Endothelial cell of umbilical vein (primary cell): ENCODE measurements around the gene FNDC3A. TPM values are rescaled to one million over a fixed set of nuclear protein-coding genes. Genes with fewer than 3 reads are reported as not detected.
A peak's percentile ranks its signal among the peaks of the same experiment; 100 is the strongest.

Experiments
- BruUV-seq: library from RNA; stranded (reverse); fragments of 400-500 nt; replicated peaks from 2 replicates; lab custom pipeline; 2021; lab: Mats Ljungman, UMichigan
- CTCF ChIA-PET: fragments of 300-600, 350-600 bp; sonication (Branson Sonifier 250); formaldehyde crosslinking; loops from one replicate; lab custom pipeline; 2021; ENCODE audit warnings: antibody characterized with exemption, inconsistent platforms; lab: Charles Lee
- POLR2A ChIA-PET: fragments of 300-600, 350-600 bp; sonication (Branson Sonifier 250); formaldehyde crosslinking; loops from one replicate; lab custom pipeline; 2021; ENCODE audit warnings: antibody characterized with exemption, inconsistent platforms; lab: Charles Lee
- DNase-seq: peaks from one replicate; pipeline ENCODE4 v3.0.0-alpha.2; 2011; ENCODE audit warnings: low read depth, low spot score
- FAIRE-seq: peaks from 2 replicates; lab custom pipeline; 2011; peaks lifted over from hg19 to GRCh38; lab: Jason Lieb, UNC
- H2AFZ ChIP-seq: 2 replicates; pipeline ENCODE4 v1.6.0; 2012; ENCODE audit warnings: low read depth, low read length, control low read depth, inconsistent platforms
- H3K27ac ChIP-seq: 2 replicates; pipeline ENCODE4 v1.5.1; 2011; ENCODE audit warnings: low read depth, mild to moderate bottlenecking, control low read depth, low read length, moderate library complexity; ENCODE audit not compliant: insufficient read depth
- H3K27me3 ChIP-seq, 2 experiments: 2 replicates each; pipeline versions ENCODE4 v1.6.0 to v1.6.1; 2011; ENCODE audit warnings: low read length in 2 of 2, mixed read lengths in 1 of 2; ENCODE audit not compliant: control insufficient read depth in 2 of 2, insufficient read depth in 2 of 2
- H3K36me3 ChIP-seq, 2 experiments: 2 replicates in 1 of 2; 3 replicates in 1 of 2; pipeline ENCODE4 v1.5.1; 2011; ENCODE audit warnings: low read length in 2 of 2, mild to moderate bottlenecking in 1 of 2, moderate library complexity in 1 of 2; ENCODE audit not compliant: control insufficient read depth in 2 of 2, insufficient read depth in 2 of 2; ENCODE audit errors: extremely low read depth in 1 of 2
- H3K4me1 ChIP-seq: 3 replicates; pipeline ENCODE4 v1.5.1; 2011; ENCODE audit warnings: mild to moderate bottlenecking, low read length; ENCODE audit not compliant: control insufficient read depth, insufficient read depth; ENCODE audit errors: extremely low read depth
- H3K4me2 ChIP-seq: 2 replicates; pipeline ENCODE4 v1.6.1; 2011; ENCODE audit warnings: low read length, control low read depth, mixed read lengths; ENCODE audit not compliant: insufficient read depth
- H3K4me3 ChIP-seq, 3 experiments: fragments of 200-600 bp in 1 of 3; sonication (generic), shearing (Covaris generic) in 1 of 3; replicated peaks in 1 of 3; 2 replicates each; pipeline ENCODE4 v1.5.1; 2011 to 2016; ENCODE audit warnings: control low read depth in 3 of 3, low read length in 3 of 3, mild to moderate bottlenecking in 2 of 3, inconsistent platforms in 1 of 3, low read depth in 1 of 3, moderate library complexity in 1 of 3; ENCODE audit not compliant: insufficient read depth in 1 of 3
- H3K79me2 ChIP-seq: 2 replicates; pipeline ENCODE4 v1.6.0; 2012; ENCODE audit warnings: low read length, inconsistent platforms; ENCODE audit not compliant: control insufficient read depth, insufficient read depth
- H3K9ac ChIP-seq: replicated peaks from 2 replicates; pipeline ENCODE3; 2011; ENCODE audit warnings: low read length, control low read depth; ENCODE audit not compliant: insufficient read depth; ENCODE audit errors: extremely low read depth
- H3K9me1 ChIP-seq: replicated peaks from 3 replicates; pipeline ENCODE4 v1.6.0; 2011; ENCODE audit warnings: mild to moderate bottlenecking, low read length; ENCODE audit not compliant: control insufficient read depth, insufficient read depth; ENCODE audit errors: extremely low read depth
- H3K9me3 ChIP-seq: replicated peaks from 2 replicates; pipeline ENCODE4 v1.5.1; 2012; ENCODE audit warnings: low read length, inconsistent platforms; ENCODE audit not compliant: control insufficient read depth, insufficient read depth
- H4K20me1 ChIP-seq: replicated peaks from 2 replicates; pipeline ENCODE3; 2011; ENCODE audit warnings: mild to moderate bottlenecking, low read length; ENCODE audit not compliant: control insufficient read depth, insufficient read depth; ENCODE audit errors: extremely low read depth
- CTCF ChIP-seq, 2 donors: IDR thresholded peaks; 1 replicate in 1 of 2; 2 replicates in 1 of 2; pipeline ENCODE4 v1.5.1; 2011; ENCODE audit warnings: low read length in 2 of 2, mild to moderate bottlenecking in 2 of 2, moderate library complexity in 2 of 2, control low read depth in 1 of 2, inconsistent platforms in 1 of 2, low read depth in 1 of 2; ENCODE audit not compliant: insufficient read depth in 1 of 2; ENCODE audit errors: extremely low read depth in 1 of 2
- EZH2 ChIP-seq: IDR thresholded peaks from 2 replicates; pipeline ENCODE4 v1.6.1; 2012; ENCODE audit warnings: borderline replicate concordance, low read depth, mild to moderate bottlenecking, moderate library complexity, low read length, inconsistent platforms; ENCODE audit not compliant: severe bottlenecking
- FOS ChIP-seq: IDR thresholded peaks from 2 replicates; pipeline ENCODE4 v1.6.1; 2011; ENCODE audit warnings: mild to moderate bottlenecking, low read length, moderate library complexity, borderline replicate concordance; ENCODE audit not compliant: insufficient read depth
- GATA2 ChIP-seq: IDR thresholded peaks from 2 replicates; pipeline ENCODE4 v1.7.0; 2011; ENCODE audit warnings: low read depth, mild to moderate bottlenecking, moderate library complexity, mixed read lengths, low read length; ENCODE audit not compliant: insufficient read length, insufficient read depth
- JUN ChIP-seq: IDR thresholded peaks from 2 replicates; pipeline ENCODE4 v1.6.1; 2011; ENCODE audit warnings: borderline replicate concordance, low read depth; ENCODE audit not compliant: insufficient read length, insufficient read depth
- MAX ChIP-seq: IDR thresholded peaks from 2 replicates; pipeline ENCODE4 v1.6.1; 2011; ENCODE audit not compliant: insufficient read depth, insufficient read length
- MYC ChIP-seq: IDR thresholded peaks from one replicate; pipeline ENCODE4 v1.6.1; 2011; ENCODE audit warnings: mild to moderate bottlenecking, low read depth, low read length
- POLR2A ChIP-seq: IDR thresholded peaks from 2 replicates; pipeline ENCODE4 v1.6.1; 2012; ENCODE audit warnings: low read depth, mild to moderate bottlenecking, control low read depth, low read length
- POLR2AphosphoS5 ChIP-seq: IDR thresholded peaks from 2 replicates; pipeline ENCODE4 v1.6.1; 2012; ENCODE audit warnings: low read depth, mild to moderate bottlenecking, control low read depth, low read length, moderate library complexity; ENCODE audit not compliant: insufficient read depth
- dilution Hi-C: fragments of 300-500 bp; cut with MboI; formaldehyde crosslinking; loops from one replicate; pipeline ENCODE4 v1.15.0; 2019; ENCODE audit warnings: low sequenced_read_pairs; ENCODE audit not compliant: extremely low pct_ligation_motif_present
- intact Hi-C: fragments of 100-400 bp; cut with micrococcal nuclease; formaldehyde crosslinking; loops from one replicate; pipeline ENCODE4 v1.10.0; 2022
- polyA plus RNA-seq, 4 experiments: library from polyadenylated mRNA; depleted of rRNA in 3 of 4; stranded (reverse) in 3 of 4; unstranded in 1 of 4; fragments of >200 nt; gene quantifications; 2 replicates each; pipeline versions ENCODE4 v1.2.1 to v1.2.3, GENCODE V29; 2011 to 2012; ENCODE audit warnings: missing spikeins in 1 of 4
- total RNA-seq: library from RNA; stranded (reverse); gene quantifications from 2 replicates; pipeline ENCODE4 v1.2.3, GENCODE V29; 2021

FNDC3A gene
- total and polyA plus RNA-seq, 2 donors (not counting 3 experiments of a cell fraction or from before 2014, with no cell fraction given): 26.3 to 50.8 TPM

- H4K20me1 ChIP-seq: no peaks in the 10 kb centered on the region
- no peak overlapping the region for H3K27ac ChIP-seq
- BruUV-seq: no TSS peak
- TF ChIP-seq MYC: no peak
- no peak for TF ChIP-seq FOS
- TF ChIP-seq POLR2AphosphoS5: no peak
- TF ChIP-seq MAX: no peak
- no peak for TF ChIP-seq JUN
- TF ChIP-seq CTCF (IDR thresholded peaks at IDR 0.05; ENCODE audit: extremely low read depth in 1 of 2, insufficient read depth in 1 of 2, low read depth in 1 of 2, low read length in 2 of 2): no peak
- no peak for TF ChIP-seq EZH2
- TF ChIP-seq GATA2: no peak
- TF ChIP-seq POLR2A: no peak
- CTCF ChIA-PET: interaction anchor here (1.4 kb wide), 1 partner anchor 86 kb away, joined by 4 read pairs; no protein-coding TSS in a partner anchor
- POLR2A ChIA-PET: no interaction called here
- no peaks in the 10 kb centered on the region for H3K9me1 ChIP-seq
- H3K9me3 ChIP-seq: no peaks in the 10 kb centered on the region
- peaks cover 19% of the 10 kb centered on the region for H3K4me1 ChIP-seq
- peak overlapping the region; percentile 95 for H3K9ac ChIP-seq
- FAIRE-seq (no peak), DNase-seq (peak; percentile 49)
- H3K27me3 ChIP-seq: no peaks in the 10 kb centered on the region
- H3K79me2 ChIP-seq: peaks cover 35% of the 10 kb centered on the region
- peak overlapping the region; percentile 60 to 93 (median 86) for H3K4me3 ChIP-seq
- dilution Hi-C loops: no loop called here
- intact Hi-C loops: loop anchor here (5.0 kb wide), 3 partner anchors 135 to 610 kb away; partner anchors contain the start of gene RCBTB1
- peak overlapping the region; percentile 85 for H3K4me2 ChIP-seq
- H3K36me3 ChIP-seq: no peaks in the 10 kb centered on the region
- H2AFZ ChIP-seq: peak overlapping the region; percentile 95
These were observed 1.5 kb downstream of the FNDC3A start for GRCh38 chr13:48977286-48977625.
